ENCODE data around the gene LEMD1.

DNA sequence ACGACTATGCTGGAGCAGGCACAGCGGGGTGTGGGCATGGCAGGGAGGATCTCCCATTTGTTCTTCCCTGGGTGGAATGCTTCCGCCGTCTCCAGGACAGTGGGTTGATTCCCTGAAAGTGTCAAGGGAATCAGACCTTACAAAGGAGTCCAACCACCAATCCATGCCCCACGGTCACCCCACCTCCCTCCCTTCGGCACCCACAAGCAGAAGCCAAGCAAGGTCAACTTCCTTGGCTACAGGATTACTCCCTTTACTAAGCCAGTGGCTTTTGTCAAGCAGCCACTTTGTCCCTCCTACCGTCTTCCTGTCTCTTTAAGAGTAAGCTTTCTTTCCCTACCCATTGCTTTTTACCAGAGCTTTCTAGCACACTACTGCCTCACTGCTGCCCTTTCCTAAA is 84.4 kb downstream of the LEMD1 start:
- TF ChIP-seq CTCF (IDR thresholded peaks at IDR 0.05; ENCODE audit: insufficient read depth, low read length, poor library complexity, severe bottlenecking) (no peak), EZH2phosphoT487 (conservative IDR thresholded peaks at IDR 0.05; ENCODE audit: low read length) (no peak)
